ENCODE results near the gene MINDY4.

Gene MINDY4

GRCh38 chr7:30920584-30921539 lies 149.6 kb downstream of the MINDY4 start:
- DNase-seq: no peak

GRCh38 chr7:30921540-30922401 lies 150.6 kb downstream of the MINDY4 start:
- DNase-seq: no peak

GRCh38 chr7:30922596-30922995 lies 151.4 kb downstream of the MINDY4 start:
- no peak for DNase-seq

- DNase-seq: peak in 1 of 2 experiments; percentile 1
These were observed 152.0 kb downstream of the MINDY4 start for GRCh38 chr7:30923009-30923773.

GRCh38 chr7:30923774-30924413 lies 152.7 kb downstream of the MINDY4 start:
- peak in 1 of 2 experiments; percentile 1 for DNase-seq

GRCh38 chr7:30924624-30925023 lies 153.4 kb downstream of the MINDY4 start:
- no peak for DNase-seq

- DNase-seq: no peak
These were observed 153.9 kb downstream of the MINDY4 start for GRCh38 chr7:30925117-30925516.

- DNase-seq: no peak
These were observed 154.7 kb downstream of the MINDY4 start for GRCh38 chr7:30925913-30926312.

GRCh38 chr7:30926313-30926712 lies 155.1 kb downstream of the MINDY4 start:
- DNase-seq: no peak

- DNase-seq: no peak
These were observed 155.8 kb downstream of the MINDY4 start for GRCh38 chr7:30927040-30927439.

- DNase-seq: no peak
These were observed 156.3 kb downstream of the MINDY4 start for GRCh38 chr7:30927559-30927958.

- no peak for DNase-seq
These were observed 157.1 kb downstream of the MINDY4 start for GRCh38 chr7:30928254-30928872.

GRCh38 chr7:30929686-30930085 lies 158.5 kb downstream of the MINDY4 start:
- no peak for DNase-seq

- DNase-seq: no peak
These were observed 159.4 kb downstream of the MINDY4 start for GRCh38 chr7:30930621-30931020.

- no peak for DNase-seq
These were observed 160.1 kb downstream of the MINDY4 start for GRCh38 chr7:30931161-30931928.

GRCh38 chr7:30931929-30932540 lies 160.8 kb downstream of the MINDY4 start:
- no peak for DNase-seq

- DNase-seq: no peak
These were observed 161.3 kb downstream of the MINDY4 start for GRCh38 chr7:30932562-30932961.

- DNase-seq: no peak
These were observed 162.1 kb downstream of the MINDY4 start for GRCh38 chr7:30933124-30933974.

GRCh38 chr7:30934225-30934624 lies 163.0 kb downstream of the MINDY4 start:
- DNase-seq: no peak

Measured in activated CD4-positive, alpha-beta T cell treated with anti-CD3 and anti-CD28 coated beads, Interleukin-2, amount 50 U/mL, for 48 hours (primary cell).